ENCODE results near the gene MYO9A.

MYO9A gene

DNA sequence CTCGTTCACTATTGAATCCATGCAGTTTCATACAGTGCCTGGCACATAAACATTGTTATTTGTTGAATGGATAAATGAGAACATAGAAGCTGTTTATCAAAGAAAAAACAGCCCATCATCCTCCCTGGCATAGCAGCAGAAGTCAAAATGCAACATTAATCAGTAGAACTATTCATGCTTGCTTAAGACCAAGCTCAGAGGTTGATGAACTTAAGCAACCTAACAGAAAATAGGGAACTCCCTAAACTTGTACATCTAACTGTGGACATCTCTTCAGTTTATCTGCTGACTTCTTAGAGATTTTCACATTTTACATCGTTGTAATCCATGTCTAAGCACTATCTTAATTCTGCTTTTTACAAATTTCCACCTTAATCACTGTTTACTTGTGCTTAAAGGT lies 29.5 kb upstream of the MYO9A start:
- no CpG with 5 or more reads among the region's 2 CpGs for WGBS (ENCODE audit: insufficient coverage)
- peak in 1 of 3 donors; percentile 1 for DNase-seq
- no peaks in the 10 kb centered on the region for H3K36me3 ChIP-seq (ENCODE audit: control insufficient read depth in 4 of 4, insufficient read depth in 4 of 4, low read length in 3 of 4)
- POLR2A ChIA-PET: interaction anchor here (0.6 kb wide), 1 partner anchor 10 kb away, joined by 4 read pairs; no protein-coding TSS in a partner anchor
- no peaks in the 10 kb centered on the region for H3K27me3 ChIP-seq (replicated peaks in 2 of 5; ENCODE audit: control insufficient read depth in 4 of 5, insufficient read depth in 5 of 5, low read length in 4 of 5)
- H3K9me3 ChIP-seq (ENCODE audit: control extremely low read depth in 1 of 5, control insufficient read depth in 4 of 5, insufficient read depth in 2 of 5, low read depth in 1 of 5, low read length in 4 of 5): no peaks in the 10 kb centered on the region
- no peak overlapping the region for H3K27ac ChIP-seq (ENCODE audit: insufficient read depth in 1 of 2, low read depth in 1 of 2, low read length in 2 of 2, poor library complexity in 1 of 2, severe bottlenecking in 2 of 2)
- H3K4me1 ChIP-seq (ENCODE audit: control extremely low read depth in 1 of 4, control insufficient read depth in 4 of 4, insufficient read depth in 4 of 4, low read length in 3 of 4): no peaks in the 10 kb centered on the region
- CTCF ChIA-PET: no interaction called here
- no peak overlapping the region for H3K4me3 ChIP-seq (ENCODE audit: control insufficient read depth in 1 of 7, extremely low read depth in 1 of 7, insufficient read depth in 4 of 7, low read depth in 2 of 7, low read length in 6 of 7)

DNA sequence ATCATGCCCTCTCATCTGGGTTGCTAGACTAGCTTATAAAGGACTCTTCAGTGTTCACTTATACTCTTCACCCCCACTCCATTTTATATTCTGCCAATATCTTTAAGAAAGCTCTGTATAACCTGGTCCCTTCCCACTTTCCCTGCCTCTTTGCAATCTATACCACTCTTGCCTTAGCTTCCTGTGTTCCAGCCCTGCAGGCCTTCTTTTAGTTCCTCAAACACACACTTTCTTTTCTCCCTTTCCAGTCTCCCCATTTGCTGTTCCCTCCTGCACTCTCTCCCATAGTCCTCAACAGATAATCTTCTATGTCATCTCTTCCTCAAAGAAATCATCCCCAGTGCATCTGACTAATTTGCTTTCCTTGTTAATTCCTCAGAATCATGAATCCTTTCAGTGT lies 29.0 kb upstream of the MYO9A start:
- no peaks in the 10 kb centered on the region for H3K36me3 ChIP-seq (ENCODE audit: control insufficient read depth in 4 of 4, insufficient read depth in 4 of 4, low read length in 3 of 4)
- H3K4me1 ChIP-seq (ENCODE audit: control extremely low read depth in 1 of 4, control insufficient read depth in 4 of 4, insufficient read depth in 4 of 4, low read length in 3 of 4): no peaks in the 10 kb centered on the region
- no peaks in the 10 kb centered on the region for H3K27me3 ChIP-seq (replicated peaks in 2 of 5; ENCODE audit: control insufficient read depth in 4 of 5, insufficient read depth in 5 of 5, low read length in 4 of 5)
- DNase-seq: no peak
- ChIA-PET POLR2A (no interaction called here), CTCF (no interaction called here)
- H3K27ac ChIP-seq (ENCODE audit: insufficient read depth in 1 of 2, low read depth in 1 of 2, low read length in 2 of 2, poor library complexity in 1 of 2, severe bottlenecking in 2 of 2): no peak overlapping the region
- no peaks in the 10 kb centered on the region for H3K9me3 ChIP-seq (ENCODE audit: control extremely low read depth in 1 of 5, control insufficient read depth in 4 of 5, insufficient read depth in 2 of 5, low read depth in 1 of 5, low read length in 4 of 5)
- H3K4me3 ChIP-seq (ENCODE audit: control insufficient read depth in 1 of 7, extremely low read depth in 1 of 7, insufficient read depth in 4 of 7, low read depth in 2 of 7, low read length in 6 of 7): no peak overlapping the region

DNA sequence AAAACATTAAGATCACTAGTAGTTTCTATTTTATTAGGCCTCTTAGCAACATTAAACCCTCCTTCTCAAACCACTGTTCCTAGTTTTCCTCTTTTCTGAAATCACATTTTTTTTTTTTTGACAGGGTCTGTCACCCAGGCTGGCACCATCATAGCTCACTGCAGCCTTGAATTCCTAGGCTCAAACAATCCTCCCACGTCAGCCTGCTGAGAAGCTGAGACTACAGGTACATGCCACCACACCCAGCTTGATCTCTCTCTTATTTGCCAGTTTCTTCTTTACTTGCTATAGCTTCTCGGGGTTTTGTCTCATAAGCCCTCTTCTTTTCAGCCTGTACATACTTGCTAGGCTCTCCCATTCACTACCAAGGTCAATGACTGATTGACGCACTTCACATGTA lies 28.3 kb upstream of the MYO9A start:
- WGBS (ENCODE audit: insufficient coverage): 95% methylated on average over 3 of the region's 3 CpGs
- Histone ChIP-seq H3K27ac (ENCODE audit: insufficient read depth in 1 of 2, low read depth in 1 of 2, low read length in 2 of 2, poor library complexity in 1 of 2, severe bottlenecking in 2 of 2) (no peak overlapping the region), H3K9me3 (ENCODE audit: control extremely low read depth in 1 of 5, control insufficient read depth in 4 of 5, insufficient read depth in 2 of 5, low read depth in 1 of 5, low read length in 4 of 5) (no peaks in the 10 kb centered on the region), H3K4me3 (ENCODE audit: control insufficient read depth in 1 of 7, extremely low read depth in 1 of 7, insufficient read depth in 4 of 7, low read depth in 2 of 7, low read length in 6 of 7) (no peak overlapping the region), H3K36me3 (ENCODE audit: control insufficient read depth in 4 of 4, insufficient read depth in 4 of 4, low read length in 3 of 4) (no peaks in the 10 kb centered on the region), H3K4me1 (ENCODE audit: control extremely low read depth in 1 of 4, control insufficient read depth in 4 of 4, insufficient read depth in 4 of 4, low read length in 3 of 4) (peaks cover 4 to 6% (median 6%) of the 10 kb centered on the region in 4 experiments), H3K27me3 (replicated peaks in 2 of 5; ENCODE audit: control insufficient read depth in 4 of 5, insufficient read depth in 5 of 5, low read length in 4 of 5) (no peaks in the 10 kb centered on the region)
- ChIA-PET CTCF (no interaction called here), POLR2A (no interaction called here)
- DNase-seq: no peak

DNA sequence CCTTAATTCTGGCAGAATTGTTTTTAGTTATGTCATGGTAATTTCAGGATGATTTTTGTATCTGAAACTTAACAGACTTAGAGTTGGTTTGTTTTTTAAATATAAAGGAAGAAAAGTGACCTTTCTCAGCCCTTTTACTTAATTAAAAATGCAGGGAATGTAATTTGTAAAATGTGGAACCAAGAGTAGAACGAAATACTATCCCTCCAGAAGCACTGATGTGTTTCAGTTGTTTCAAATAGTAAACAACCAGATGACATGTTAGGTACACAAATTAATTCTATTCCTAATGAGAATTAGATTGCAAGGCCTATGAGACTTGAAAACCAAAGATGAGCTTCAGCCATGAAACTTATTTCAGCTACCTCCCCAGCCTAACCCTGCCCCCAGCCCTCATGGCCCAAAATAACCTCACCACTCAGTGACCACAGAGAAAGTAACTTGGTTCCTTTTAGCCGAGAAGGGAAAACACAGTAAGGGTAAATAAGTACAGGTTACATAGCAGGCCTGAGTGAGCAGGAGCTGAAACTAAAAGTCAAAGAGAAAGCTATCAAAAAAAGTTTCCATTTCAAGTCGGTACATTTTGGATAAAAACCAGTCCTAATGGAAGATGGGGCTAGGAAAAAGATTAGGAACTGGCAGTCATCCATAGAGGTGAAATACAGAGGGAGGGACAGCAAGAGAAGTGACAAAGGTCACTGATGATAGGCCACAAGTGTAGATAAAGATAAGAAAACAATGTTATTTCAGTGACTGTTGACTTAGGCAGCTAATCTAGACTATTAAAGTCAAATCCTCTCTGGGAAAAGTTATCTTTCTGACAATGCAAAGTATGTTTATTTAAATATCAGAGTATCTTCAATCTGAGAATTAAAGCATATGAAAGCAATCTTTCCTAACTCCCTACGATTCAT lies 23.5 kb upstream of the MYO9A start:
- H3K9me3 ChIP-seq (ENCODE audit: control extremely low read depth in 1 of 5, control insufficient read depth in 4 of 5, insufficient read depth in 2 of 5, low read depth in 1 of 5, low read length in 4 of 5): no peaks in the 10 kb centered on the region
- no peaks in the 10 kb centered on the region for H3K27me3 ChIP-seq (replicated peaks in 2 of 5; ENCODE audit: control insufficient read depth in 4 of 5, insufficient read depth in 5 of 5, low read length in 4 of 5)
- peak in 2 of 3 donors; percentile 29 to 32 for DNase-seq
- H3K4me1 ChIP-seq (ENCODE audit: control extremely low read depth in 1 of 4, control insufficient read depth in 4 of 4, insufficient read depth in 4 of 4, low read length in 3 of 4): peaks cover 4 to 12% (median 6%) of the 10 kb centered on the region in 4 experiments
- 27% methylated on average over 3 of the region's 4 CpGs for WGBS (ENCODE audit: insufficient coverage)
- CTCF ChIA-PET: interaction anchor here (1.2 kb wide), 1 partner anchor 12 kb away, joined by 3 read pairs; no protein-coding TSS in a partner anchor
- POLR2A ChIA-PET: no interaction called here
- no peak overlapping the region for H3K4me3 ChIP-seq (ENCODE audit: control insufficient read depth in 1 of 7, extremely low read depth in 1 of 7, insufficient read depth in 4 of 7, low read depth in 2 of 7, low read length in 6 of 7)
- no peaks in the 10 kb centered on the region for H3K36me3 ChIP-seq (ENCODE audit: control insufficient read depth in 4 of 4, insufficient read depth in 4 of 4, low read length in 3 of 4)
- no peak overlapping the region for H3K27ac ChIP-seq (ENCODE audit: insufficient read depth in 1 of 2, low read depth in 1 of 2, low read length in 2 of 2, poor library complexity in 1 of 2, severe bottlenecking in 2 of 2)

DNA sequence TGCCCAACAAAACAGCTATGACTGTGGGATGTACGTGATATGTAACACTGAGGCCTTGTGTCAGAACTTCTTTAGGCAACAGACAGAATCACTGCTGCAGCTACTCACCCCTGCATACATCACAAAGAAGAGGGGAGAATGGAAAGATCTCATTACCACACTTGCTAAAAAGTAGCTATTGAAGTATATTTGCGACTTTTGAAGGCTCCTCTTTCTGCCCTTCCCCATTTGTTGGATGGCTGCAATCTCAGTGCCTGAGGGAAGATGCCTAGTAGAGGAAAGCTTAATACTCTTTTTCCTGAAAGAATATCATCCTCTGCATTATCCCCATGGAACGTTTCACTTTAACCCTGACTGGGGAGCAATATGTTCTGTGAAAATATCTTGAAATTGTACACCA lies 22.1 kb upstream of the MYO9A start:
- POLR2A ChIA-PET: no interaction called here
- Histone ChIP-seq H3K4me1 (ENCODE audit: control extremely low read depth in 1 of 4, control insufficient read depth in 4 of 4, insufficient read depth in 4 of 4, low read length in 3 of 4) (peaks cover 4 to 12% (median 6%) of the 10 kb centered on the region in 4 experiments), H3K27ac (ENCODE audit: insufficient read depth in 1 of 2, low read depth in 1 of 2, low read length in 2 of 2, poor library complexity in 1 of 2, severe bottlenecking in 2 of 2) (no peak overlapping the region), H3K4me3 (ENCODE audit: control insufficient read depth in 1 of 7, extremely low read depth in 1 of 7, insufficient read depth in 4 of 7, low read depth in 2 of 7, low read length in 6 of 7) (no peak overlapping the region), H3K36me3 (ENCODE audit: control insufficient read depth in 4 of 4, insufficient read depth in 4 of 4, low read length in 3 of 4) (no peaks in the 10 kb centered on the region), H3K9me3 (ENCODE audit: control extremely low read depth in 1 of 5, control insufficient read depth in 4 of 5, insufficient read depth in 2 of 5, low read depth in 1 of 5, low read length in 4 of 5) (no peaks in the 10 kb centered on the region), H3K27me3 (replicated peaks in 2 of 5; ENCODE audit: control insufficient read depth in 4 of 5, insufficient read depth in 5 of 5, low read length in 4 of 5) (no peaks in the 10 kb centered on the region)
- CTCF ChIA-PET: interaction anchor here (1.7 kb wide), 1 partner anchor 16 kb away, joined by 7 read pairs; no protein-coding TSS in a partner anchor
- WGBS (ENCODE audit: insufficient coverage): 93% methylated on average over 2 of the region's 3 CpGs
- no peak for DNase-seq

GRCh38 chr15:72139667-72140066 lies 21.7 kb upstream of the MYO9A start:
- no peaks in the 10 kb centered on the region for H3K27me3 ChIP-seq (replicated peaks in 2 of 5; ENCODE audit: control insufficient read depth in 4 of 5, insufficient read depth in 5 of 5, low read length in 4 of 5)
- no peaks in the 10 kb centered on the region for H3K9me3 ChIP-seq (ENCODE audit: control extremely low read depth in 1 of 5, control insufficient read depth in 4 of 5, insufficient read depth in 2 of 5, low read depth in 1 of 5, low read length in 4 of 5)
- no peaks in the 10 kb centered on the region for H3K36me3 ChIP-seq (ENCODE audit: control insufficient read depth in 4 of 4, insufficient read depth in 4 of 4, low read length in 3 of 4)
- WGBS (ENCODE audit: insufficient coverage): 96% methylated on average over 4 of the region's 4 CpGs
- no peak overlapping the region for H3K4me3 ChIP-seq (ENCODE audit: control insufficient read depth in 1 of 7, extremely low read depth in 1 of 7, insufficient read depth in 4 of 7, low read depth in 2 of 7, low read length in 6 of 7)
- ChIA-PET CTCF (interaction anchor here (1.7 kb wide), 1 partner anchor 17 kb away, joined by 7 read pairs; no protein-coding TSS in a partner anchor), POLR2A (no interaction called here)
- no peak overlapping the region for H3K27ac ChIP-seq (ENCODE audit: insufficient read depth in 1 of 2, low read depth in 1 of 2, low read length in 2 of 2, poor library complexity in 1 of 2, severe bottlenecking in 2 of 2)
- peaks cover 4 to 12% (median 6%) of the 10 kb centered on the region in 4 experiments for H3K4me1 ChIP-seq (ENCODE audit: control extremely low read depth in 1 of 4, control insufficient read depth in 4 of 4, insufficient read depth in 4 of 4, low read length in 3 of 4)
- DNase-seq: no peak

GRCh38 chr15:72136170-72137051 lies 18.5 kb upstream of the MYO9A start:
- Histone ChIP-seq H3K36me3 (ENCODE audit: control insufficient read depth in 4 of 4, insufficient read depth in 4 of 4, low read length in 3 of 4) (no peaks in the 10 kb centered on the region), H3K9me3 (ENCODE audit: control extremely low read depth in 1 of 5, control insufficient read depth in 4 of 5, insufficient read depth in 2 of 5, low read depth in 1 of 5, low read length in 4 of 5) (no peaks in the 10 kb centered on the region), H3K4me3 (ENCODE audit: control insufficient read depth in 1 of 7, extremely low read depth in 1 of 7, insufficient read depth in 4 of 7, low read depth in 2 of 7, low read length in 6 of 7) (no peak overlapping the region), H3K27me3 (replicated peaks in 2 of 5; ENCODE audit: control insufficient read depth in 4 of 5, insufficient read depth in 5 of 5, low read length in 4 of 5) (no peaks in the 10 kb centered on the region), H3K4me1 (ENCODE audit: control extremely low read depth in 1 of 4, control insufficient read depth in 4 of 4, insufficient read depth in 4 of 4, low read length in 3 of 4) (peaks cover 2 to 8% (median 2%) of the 10 kb centered on the region in 4 experiments), H3K27ac (ENCODE audit: insufficient read depth in 1 of 2, low read depth in 1 of 2, low read length in 2 of 2, poor library complexity in 1 of 2, severe bottlenecking in 2 of 2) (no peak overlapping the region)
- CTCF ChIA-PET: no interaction called here
- 100% methylated on average over 1 of the region's 4 CpGs for WGBS (ENCODE audit: insufficient coverage)
- DNase-seq: no peak
- POLR2A ChIA-PET: no interaction called here
